ENCODE results near the gene STEEP1.

DNA sequence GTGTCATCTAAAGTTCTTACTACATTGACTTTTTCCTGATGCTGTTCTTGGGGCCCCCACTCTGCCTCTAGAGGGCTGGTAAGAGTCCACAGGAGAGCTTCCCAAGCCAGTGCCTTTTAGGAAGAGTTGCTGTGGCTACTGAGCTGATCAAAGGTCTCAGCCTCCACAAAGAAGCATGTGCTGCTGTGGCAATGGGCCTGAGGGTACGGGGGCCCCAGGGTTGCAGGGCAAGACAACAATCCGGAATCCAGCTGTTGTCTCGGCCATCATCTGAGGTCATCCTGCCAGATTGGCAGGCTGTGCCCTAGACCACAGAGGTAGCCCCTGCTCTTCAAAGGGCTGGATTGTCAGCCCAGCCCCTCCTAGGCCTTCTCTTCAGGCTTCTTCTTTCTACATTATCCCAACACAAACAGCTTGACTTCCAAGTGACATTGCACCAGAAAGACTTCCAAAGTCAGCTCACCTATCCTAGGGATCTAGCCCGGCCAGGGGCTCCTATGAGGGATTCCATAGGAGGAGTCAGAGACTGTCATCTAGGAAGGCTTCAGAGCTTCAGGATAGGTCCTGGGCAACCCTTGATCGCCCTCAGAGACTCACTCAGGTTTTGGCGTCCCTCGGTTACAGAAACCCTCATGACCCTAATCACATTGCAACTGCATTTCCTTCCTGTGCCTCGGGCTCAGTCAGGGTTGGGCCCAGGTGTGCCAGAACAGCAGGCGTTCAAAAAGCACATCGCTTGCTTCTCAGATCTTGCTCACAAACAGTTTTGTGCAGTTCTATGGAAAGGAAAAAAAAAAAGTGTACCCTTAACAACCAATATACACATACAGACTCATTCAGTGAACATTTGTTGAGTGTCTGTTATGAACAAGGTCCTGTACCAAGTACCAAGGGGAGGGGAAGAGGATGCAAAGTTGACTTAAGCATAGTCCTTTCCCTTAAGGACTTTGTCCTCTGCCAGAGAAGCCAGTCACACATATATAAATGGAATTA, 69.2 kb downstream of the STEEP1 start:
- TF ChIP-seq, protein P1, sequence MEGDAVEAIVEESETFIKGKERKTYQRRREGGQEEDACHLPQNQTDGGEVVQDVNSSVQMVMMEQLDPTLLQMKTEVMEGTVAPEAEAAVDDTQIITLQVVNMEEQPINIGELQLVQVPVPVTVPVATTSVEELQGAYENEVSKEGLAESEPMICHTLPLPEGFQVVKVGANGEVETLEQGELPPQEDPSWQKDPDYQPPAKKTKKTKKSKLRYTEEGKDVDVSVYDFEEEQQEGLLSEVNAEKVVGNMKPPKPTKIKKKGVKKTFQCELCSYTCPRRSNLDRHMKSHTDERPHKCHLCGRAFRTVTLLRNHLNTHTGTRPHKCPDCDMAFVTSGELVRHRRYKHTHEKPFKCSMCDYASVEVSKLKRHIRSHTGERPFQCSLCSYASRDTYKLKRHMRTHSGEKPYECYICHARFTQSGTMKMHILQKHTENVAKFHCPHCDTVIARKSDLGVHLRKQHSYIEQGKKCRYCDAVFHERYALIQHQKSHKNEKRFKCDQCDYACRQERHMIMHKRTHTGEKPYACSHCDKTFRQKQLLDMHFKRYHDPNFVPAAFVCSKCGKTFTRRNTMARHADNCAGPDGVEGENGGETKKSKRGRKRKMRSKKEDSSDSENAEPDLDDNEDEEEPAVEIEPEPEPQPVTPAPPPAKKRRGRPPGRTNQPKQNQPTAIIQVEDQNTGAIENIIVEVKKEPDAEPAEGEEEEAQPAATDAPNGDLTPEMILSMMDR (IDR thresholded peaks at IDR 0.05), result no peak
- TF ChIP-seq POLR2A (IDR thresholded peaks at IDR 0.05), result no peak
- TF ChIP-seq EP300 (IDR thresholded peaks at IDR 0.05), result no peak
